Heart right ventricle (tissue), 16 donors: Measurements from ENCODE around the gene TENT4B. TPM values are rescaled to one million over a fixed set of nuclear protein-coding genes. Genes with fewer than 3 reads are reported as not detected.

Source experiments
- ATAC-seq, 8 donors: fragments of 200-7000 bp; cut with Tn5 transposase; one replicate each; pipeline ENCODE4 v1.9.1; 2020; ENCODE audit warnings: mild to moderate bottlenecking in 8 of 8, moderate library complexity in 8 of 8, moderate number of reproducible peaks in 1 of 8
- DNase-seq, 2 donors: peaks; one replicate each; pipeline ENCODE4 v3.0.0-alpha.2; 2020
- H3K27ac ChIP-seq, 10 donors: fragments of 200-600 bp; sonication (generic) in 2 of 10; one replicate each; pipeline versions ENCODE4 v1.5.0 to v1.8.0; 2020 to 2022; ENCODE audit warnings: mild to moderate bottlenecking in 3 of 10
- H3K27me3 ChIP-seq, 7 donors: fragments of 200-600 bp; one replicate each; pipeline ENCODE4 v1.8.0; 2021 to 2022; ENCODE audit warnings: mild to moderate bottlenecking in 2 of 7
- H3K36me3 ChIP-seq, 9 donors: fragments of 200-600 bp; sonication (generic) in 1 of 9; one replicate each; pipeline versions ENCODE4 v1.5.0 to v1.8.0; 2020 to 2022; ENCODE audit warnings: mild to moderate bottlenecking in 2 of 9
- H3K4me1 ChIP-seq, 9 donors: fragments of 200-600 bp; sonication (generic) in 1 of 9; one replicate each; pipeline versions ENCODE4 v1.5.0 to v1.8.0; 2020 to 2022; ENCODE audit warnings: mild to moderate bottlenecking in 4 of 9
- H3K4me3 ChIP-seq, 10 donors: fragments of 200-600 bp; sonication (generic) in 2 of 10; one replicate each; pipeline versions ENCODE4 v1.5.0 to v1.8.0; 2020 to 2022; ENCODE audit warnings: mild to moderate bottlenecking in 7 of 10, moderate library complexity in 2 of 10
- H3K9me3 ChIP-seq, 11 donors: fragments of 200-600 bp in 10 of 11; sonication (generic) in 2 of 11; one replicate each; pipeline versions ENCODE4 v1.5.0 to v1.8.0; 2013 to 2022; ENCODE audit warnings: mild to moderate bottlenecking in 2 of 11, control low read depth in 1 of 11, moderate library complexity in 1 of 11
- WGBS, 2 donors: extraction: QIAGEN DNeasy Blood & Tissue Kit; methylation state at CpG; one replicate each; pipeline ENCODE4 v1.1.7; 2013; ENCODE audit warnings: inconsistent platforms in 1 of 2; 5-methylcytosine and 5-hydroxymethylcytosine counted together
- intact Hi-C, 10 donors: fragments of 100-400 bp; cut with DNase I; formaldehyde crosslinking; loops; one replicate each; pipeline versions ENCODE4 v1.11.1 to v1.14.2; 2022
- polyA plus RNA-seq, 2 donors: library from polyadenylated mRNA; stranded (reverse); fragments of 200-250 nt; gene quantifications; one replicate each; pipeline ENCODE4 v1.2.3, GENCODE V29; 2013
- total RNA-seq, 10 donors: library from RNA; stranded (reverse); fragmentation: NEBNext Ultra II Directional in 3 of 10; extraction: Animal tissue kit (Norgen Biotek cat#: 25700) in 3 of 10; gene quantifications; one replicate each; pipeline versions ENCODE4 v1.2.1 to v1.2.4, GENCODE V29; 2021 to 2023
- TF ChIP-seq, protein P1 (sequence below), 9 donors: fragments of 200-600 bp; sonication (generic) in 2 of 9; IDR thresholded peaks; one replicate each; pipeline versions ENCODE4 v1.5.0 to v1.8.0; 2021 to 2022; ENCODE audit warnings: antibody characterized with exemption in 9 of 9, mild to moderate bottlenecking in 5 of 9, moderate library complexity in 1 of 9
- donor health status: Arrhythmogenic right ventricular cardiomyopathy.
- donor health status: ischemic (EF 13 %, LVEDD 7.1; RV severe dilation, severe dysfunction).
- donor health status: healthy with polysubstance abuse.
- donor health status: DM: no; HTN: yes; CAD: no.
- donor health status: DM: no; HTN: no; CAD: no.
- donor health status: ischemic (EF 25% LVEDD 6.9; RV normal size, moderate dysfunction).
- donor health status: ischemic (EF 25% LVEDD 5.7; RV mildly dilated, moderate dysfunction).
- donor health status: healthy.
- donor health status: DM: yes; HTN: yes; CAD: no.
- donor health status: Ischemic cardiomyopathy.
- donor health status: ischemic (EF 35%, LVEDD 5.7; RV mildly dilated, moderate dysfunction).
- donor health status: nonischemic (EF 11% LVEDD 7.7; RV severe dilation, severe dysfunction).
- donor health status: DM: yes; HTN: yes; CAD: no.
- donor health status: PGD.
- donor health status: ischemic (EF 29% LVEDD 5.4; RV normal size, mild dysfunction).
- donor health status: nonischemic (EF 23%, LVEDD 6.1; RV moderate dilation, normal function).

TENT4B gene
- total and polyA plus RNA-seq, 12 donors: 2.7 to 8.6 (median 6.4) TPM

GRCh38 chr16:50276326-50276640, 123.2 kb downstream of the TENT4B start:
- DNase-seq (no peak), ATAC-seq (no peak)
- Histone ChIP-seq H3K4me1 (peaks cover 0 to 91% (median 0%) of the 10 kb centered on the region in 9 donors), H3K27me3 (no peaks in the 10 kb centered on the region), H3K27ac (peak overlapping the region in 1 of 10 donors; percentile 93), H3K9me3 (peaks cover 0 to 9% (median 0%) of the 10 kb centered on the region in 11 donors), H3K4me3 (peak overlapping the region in 1 of 10 donors; percentile 55), H3K36me3 (no peaks in the 10 kb centered on the region)
- TF ChIP-seq, protein P1, sequence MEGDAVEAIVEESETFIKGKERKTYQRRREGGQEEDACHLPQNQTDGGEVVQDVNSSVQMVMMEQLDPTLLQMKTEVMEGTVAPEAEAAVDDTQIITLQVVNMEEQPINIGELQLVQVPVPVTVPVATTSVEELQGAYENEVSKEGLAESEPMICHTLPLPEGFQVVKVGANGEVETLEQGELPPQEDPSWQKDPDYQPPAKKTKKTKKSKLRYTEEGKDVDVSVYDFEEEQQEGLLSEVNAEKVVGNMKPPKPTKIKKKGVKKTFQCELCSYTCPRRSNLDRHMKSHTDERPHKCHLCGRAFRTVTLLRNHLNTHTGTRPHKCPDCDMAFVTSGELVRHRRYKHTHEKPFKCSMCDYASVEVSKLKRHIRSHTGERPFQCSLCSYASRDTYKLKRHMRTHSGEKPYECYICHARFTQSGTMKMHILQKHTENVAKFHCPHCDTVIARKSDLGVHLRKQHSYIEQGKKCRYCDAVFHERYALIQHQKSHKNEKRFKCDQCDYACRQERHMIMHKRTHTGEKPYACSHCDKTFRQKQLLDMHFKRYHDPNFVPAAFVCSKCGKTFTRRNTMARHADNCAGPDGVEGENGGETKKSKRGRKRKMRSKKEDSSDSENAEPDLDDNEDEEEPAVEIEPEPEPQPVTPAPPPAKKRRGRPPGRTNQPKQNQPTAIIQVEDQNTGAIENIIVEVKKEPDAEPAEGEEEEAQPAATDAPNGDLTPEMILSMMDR (IDR thresholded peaks at IDR 0.05): no peak
- intact Hi-C loops: no loop called here
- 90 to 97% methylated on average over 2 of the region's 2 CpGs for WGBS, 2 donors

GRCh38 chr16:50276801-50277555, 123.9 kb downstream of the TENT4B start:
- 85 to 90% methylated on average over 4 of the region's 4 CpGs for WGBS, 2 donors
- intact Hi-C loops: no loop called here
- DNase-seq: no peak
- Histone ChIP-seq H3K27ac (peak overlapping the region in 1 of 10 donors; percentile 93), H3K36me3 (no peaks in the 10 kb centered on the region), H3K4me1 (peaks cover 0 to 91% (median 5%) of the 10 kb centered on the region in 9 donors), H3K27me3 (no peaks in the 10 kb centered on the region), H3K4me3 (no peak overlapping the region), H3K9me3 (peaks cover 0 to 9% (median 0%) of the 10 kb centered on the region in 11 donors)
- TF ChIP-seq, protein P1 (IDR thresholded peaks at IDR 0.05): no peak
- no peak for ATAC-seq

DNA sequence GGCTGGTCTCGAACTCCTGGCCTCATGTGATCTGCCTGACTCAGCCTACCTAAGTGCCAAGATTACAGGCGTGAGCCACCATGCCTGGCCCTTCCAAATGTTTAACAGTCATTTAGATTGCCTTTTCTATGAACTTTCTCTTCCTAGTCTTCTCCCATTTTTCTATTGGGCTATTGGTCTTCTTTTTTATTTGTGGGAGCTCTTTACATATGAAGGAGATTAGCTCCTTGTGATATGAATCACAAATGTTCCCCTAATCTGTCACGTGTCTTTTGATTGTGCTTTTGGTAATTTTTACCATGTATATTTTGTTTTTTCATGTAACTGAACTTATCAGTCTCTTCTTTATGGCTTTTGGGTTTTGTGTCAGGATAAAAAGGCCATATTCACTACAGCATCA, 125.1 kb downstream of the TENT4B start:
- ATAC-seq (no peak), DNase-seq (no peak)
- intact Hi-C loops: no loop called here
- Histone ChIP-seq H3K4me3 (no peak overlapping the region), H3K36me3 (no peaks in the 10 kb centered on the region), H3K4me1 (peaks cover 0 to 91% (median 11%) of the 10 kb centered on the region in 9 donors), H3K9me3 (peaks cover 0 to 9% (median 0%) of the 10 kb centered on the region in 11 donors), H3K27me3 (no peaks in the 10 kb centered on the region), H3K27ac (peak overlapping the region in 1 of 10 donors; percentile 54)
- 58 to 72% methylated on average over 3 of the region's 3 CpGs for WGBS, 2 donors
- TF ChIP-seq, protein P1 (IDR thresholded peaks at IDR 0.05): no peak

- 61 to 63% methylated on average over 2 of the region's 2 CpGs for WGBS, 2 donors
- peaks cover 0 to 9% (median 0%) of the 10 kb centered on the region in 11 donors for H3K9me3 ChIP-seq
- H3K27ac ChIP-seq: peak overlapping the region in 2 of 10 donors; percentile 41 to 87
- ATAC-seq (no peak), DNase-seq (no peak)
- peaks cover 0 to 97% (median 18%) of the 10 kb centered on the region in 9 donors for H3K4me1 ChIP-seq
- H3K27me3 ChIP-seq: peaks cover 0 to 3% (median 0%) of the 10 kb centered on the region in 7 donors
- intact Hi-C loops: no loop called here
- TF ChIP-seq, protein P1 (IDR thresholded peaks at IDR 0.05): no peak
- peak overlapping the region in 2 of 10 donors; percentile 3 to 23 for H3K4me3 ChIP-seq
- no peaks in the 10 kb centered on the region for H3K36me3 ChIP-seq
These were observed 126.4 kb downstream of the TENT4B start for GRCh38 chr16:50279504-50279865.
